OCI-LY7 (cell line): ENCODE measurements around the gene RHO. TPM values are rescaled to one million over a fixed set of nuclear protein-coding genes. Genes with fewer than 3 reads are reported as not detected.
"Not testable (repeated sequence)": the region's sequence is repeated elsewhere in the genome, so short reads cannot be mapped to it uniquely, and the experiment has no call there.

Experiments
- BruUV-seq: library from RNA; stranded (reverse); fragments of 400-500 nt; replicated peaks from 2 replicates; lab custom pipeline; 2021; lab: Mats Ljungman, UMichigan
- CTCF ChIA-PET: fragments of 300-600 bp; sonication (Branson Sonifier 250); formaldehyde crosslinking; loops from one replicate; lab custom pipeline; 2022; ENCODE audit warnings: antibody characterized with exemption; ENCODE audit not compliant: unreplicated experiment; lab: Charles Lee
- POLR2A ChIA-PET: fragments of 300-600 bp; sonication (Branson Sonifier 250); formaldehyde crosslinking; loops from one replicate; lab custom pipeline; 2022; ENCODE audit warnings: antibody characterized with exemption; lab: Charles Lee
- DNase-seq: peaks from one replicate; pipeline ENCODE4 v3.0.0-alpha.2; 2015; ENCODE audit warnings: low spot score
- H2AFZ ChIP-seq: fragments of 200-600 bp; sonication (generic), shearing (Covaris generic); 2 replicates; pipeline ENCODE4 v1.6.1; 2014; ENCODE audit warnings: mild to moderate bottlenecking, antibody characterized with exemption, low read length, moderate library complexity
- H3K27ac ChIP-seq: fragments of 200-600 bp; sonication (generic); 2 replicates; pipeline ENCODE4 v1.5.1; 2014; ENCODE audit warnings: mixed run types, low read depth, mild to moderate bottlenecking, moderate library complexity, low read length, inconsistent platforms; ENCODE audit not compliant: poor library complexity, severe bottlenecking
- H3K36me3 ChIP-seq: fragments of 200-600 bp; sonication (generic); 2 replicates; pipeline ENCODE4 v1.6.1; 2014; ENCODE audit warnings: mild to moderate bottlenecking, antibody characterized with exemption, low read length, moderate library complexity, mixed read lengths; ENCODE audit not compliant: insufficient read depth
- H3K4me1 ChIP-seq: fragments of 200-600 bp; sonication (generic); 2 replicates; pipeline ENCODE4 v1.5.1; 2014; ENCODE audit warnings: mild to moderate bottlenecking, low read length; ENCODE audit not compliant: insufficient read depth, poor library complexity, severe bottlenecking
- H3K4me2 ChIP-seq: fragments of 200-600 bp; sonication (generic); 2 replicates; pipeline ENCODE4 v1.6.1; 2014; ENCODE audit warnings: mild to moderate bottlenecking, low read length
- H3K4me3 ChIP-seq: fragments of 200-600 bp; sonication (generic); 2 replicates; pipeline ENCODE4 v1.5.1; 2014; ENCODE audit warnings: mild to moderate bottlenecking, low read depth, low read length; ENCODE audit not compliant: poor library complexity, severe bottlenecking
- H3K79me2 ChIP-seq: fragments of 200-600 bp; sonication (generic); 2 replicates; pipeline ENCODE4 v1.6.1; 2016; ENCODE audit warnings: low read depth, mild to moderate bottlenecking, low read length, moderate library complexity, mixed read lengths; ENCODE audit not compliant: insufficient read depth
- H3K9me2 ChIP-seq: fragments of 200-600 bp; sonication (generic); 2 replicates; pipeline ENCODE4 v1.6.1; 2016; ENCODE audit warnings: mild to moderate bottlenecking, low read length, mixed read lengths; ENCODE audit not compliant: insufficient read depth
- H3K9me3 ChIP-seq: fragments of 200-600 bp; sonication (generic); 2 replicates; pipeline ENCODE4 v1.6.1; 2014; ENCODE audit warnings: mild to moderate bottlenecking, mixed run types, low read length, mixed read lengths
- H4K20me1 ChIP-seq: fragments of 200-600 bp; sonication (generic); 2 replicates; pipeline ENCODE4 v1.6.1; 2014; ENCODE audit warnings: mild to moderate bottlenecking, antibody characterized with exemption, low read length, moderate library complexity, mixed read lengths; ENCODE audit not compliant: insufficient read depth
- CTCF ChIP-seq: fragments of 200-600 bp; sonication (generic); conservative IDR thresholded peaks from 2 replicates; pipeline ENCODE4 v1.5.1; 2014; ENCODE audit warnings: mild to moderate bottlenecking, antibody characterized with exemption, low read length, moderate library complexity, mixed read lengths
- EZH2phosphoT487 ChIP-seq: fragments of 200-600 bp; sonication (generic); IDR thresholded peaks from 2 replicates; pipeline ENCODE4 v1.6.1; 2018; ENCODE audit warnings: low read depth, borderline replicate concordance, mild to moderate bottlenecking, mixed run types, antibody characterized with exemption, low read length, moderate library complexity, mixed read lengths
- intact Hi-C: fragments of 100-400 bp; cut with micrococcal nuclease; formaldehyde crosslinking; loops from one replicate; pipeline ENCODE4 v1.10.0; 2022; ENCODE audit not compliant: unreplicated experiment
- total RNA-seq, 2 experiments: library from RNA; depleted of rRNA in 1 of 2; stranded (reverse); fragments of >200 nt in 1 of 2; shearing (Covaris generic) in 1 of 2; gene quantifications; 2 replicates each; pipeline ENCODE4 v1.2.3, GENCODE V29; 2014 to 2022

Gene RHO
- total RNA-seq, 2 experiments from 2014 or later = not detected

- intact Hi-C loops = no loop called here
- Histone ChIP-seq H3K9me2 (no peaks in the 10 kb centered on the region), H3K9me3 (no peaks in the 10 kb centered on the region), H3K4me1 (no peaks in the 10 kb centered on the region), H3K4me3 (no peak overlapping the region), H3K36me3 (peaks cover 31% of the 10 kb centered on the region), H3K79me2 (no peaks in the 10 kb centered on the region), H3K4me2 (no peak overlapping the region), H4K20me1 (no peaks in the 10 kb centered on the region), H3K27ac (no peak overlapping the region), H2AFZ (no peak overlapping the region)
- peak; percentile 32 for DNase-seq
- TF ChIP-seq EZH2phosphoT487 (no peak), CTCF (peak; percentile 73)
- CTCF ChIA-PET = interaction anchor here (0.8 kb wide), 1 partner anchor 112 kb away, joined by 3 read pairs; no protein-coding TSS in a partner anchor
- POLR2A ChIA-PET = interaction anchor here (1.2 kb wide), 1 partner anchor 41 kb away, joined by 3 read pairs; no protein-coding TSS in a partner anchor
- no TSS peak for BruUV-seq
Measured at GRCh38 chr3:129482721-129483120, 45.7 kb upstream of the RHO start.

GRCh38 chr3:129483870-129484269, 44.6 kb upstream of the RHO start:
- no peak for DNase-seq
- POLR2A ChIA-PET = no interaction called here
- no peak overlapping the region for H3K4me2 ChIP-seq
- no peaks in the 10 kb centered on the region for H4K20me1 ChIP-seq
- H3K9me2 ChIP-seq = no peaks in the 10 kb centered on the region
- CTCF ChIA-PET = no interaction called here
- intact Hi-C loops = no loop called here
- H3K4me1 ChIP-seq = no peaks in the 10 kb centered on the region
- no peak overlapping the region for H3K27ac ChIP-seq
- no peaks in the 10 kb centered on the region for H3K79me2 ChIP-seq
- no peak overlapping the region for H3K4me3 ChIP-seq
- no peak for TF ChIP-seq CTCF
- TF ChIP-seq EZH2phosphoT487 = no peak
- H3K36me3 ChIP-seq = peaks cover 23% of the 10 kb centered on the region
- no peak overlapping the region for H2AFZ ChIP-seq
- no peaks in the 10 kb centered on the region for H3K9me3 ChIP-seq
- BruUV-seq = no TSS peak

- CTCF ChIA-PET = not testable (repeated sequence)
- POLR2A ChIA-PET = interaction anchor here (1.5 kb wide), 1 partner anchor 15 kb away, joined by 3 read pairs; no protein-coding TSS in a partner anchor
Measured at GRCh38 chr3:129485146-129485545, 43.3 kb upstream of the RHO start.

More at GRCh38 chr3:129485146-129485545, 43.3 kb upstream of the RHO start:
- H3K9me2 ChIP-seq, H3K9me3 ChIP-seq, BruUV-seq, H3K4me1 ChIP-seq, DNase-seq, H3K79me2 ChIP-seq, H3K4me2 ChIP-seq, intact Hi-C loops, H2AFZ ChIP-seq, H3K4me3 ChIP-seq, H4K20me1 ChIP-seq, H3K27ac ChIP-seq: not testable (repeated sequence)
- peaks cover 14% of the 10 kb centered on the region for H3K36me3 ChIP-seq
